ENCODE data around the gene ARHGAP27. TPM values are rescaled to one million over a fixed set of nuclear protein-coding genes. Genes with fewer than 3 reads are reported as not detected.

The ARHGAP27 gene
- polyA plus RNA-seq, 3 donors = 47.2 to 315 (median 55.0) TPM

DNA sequence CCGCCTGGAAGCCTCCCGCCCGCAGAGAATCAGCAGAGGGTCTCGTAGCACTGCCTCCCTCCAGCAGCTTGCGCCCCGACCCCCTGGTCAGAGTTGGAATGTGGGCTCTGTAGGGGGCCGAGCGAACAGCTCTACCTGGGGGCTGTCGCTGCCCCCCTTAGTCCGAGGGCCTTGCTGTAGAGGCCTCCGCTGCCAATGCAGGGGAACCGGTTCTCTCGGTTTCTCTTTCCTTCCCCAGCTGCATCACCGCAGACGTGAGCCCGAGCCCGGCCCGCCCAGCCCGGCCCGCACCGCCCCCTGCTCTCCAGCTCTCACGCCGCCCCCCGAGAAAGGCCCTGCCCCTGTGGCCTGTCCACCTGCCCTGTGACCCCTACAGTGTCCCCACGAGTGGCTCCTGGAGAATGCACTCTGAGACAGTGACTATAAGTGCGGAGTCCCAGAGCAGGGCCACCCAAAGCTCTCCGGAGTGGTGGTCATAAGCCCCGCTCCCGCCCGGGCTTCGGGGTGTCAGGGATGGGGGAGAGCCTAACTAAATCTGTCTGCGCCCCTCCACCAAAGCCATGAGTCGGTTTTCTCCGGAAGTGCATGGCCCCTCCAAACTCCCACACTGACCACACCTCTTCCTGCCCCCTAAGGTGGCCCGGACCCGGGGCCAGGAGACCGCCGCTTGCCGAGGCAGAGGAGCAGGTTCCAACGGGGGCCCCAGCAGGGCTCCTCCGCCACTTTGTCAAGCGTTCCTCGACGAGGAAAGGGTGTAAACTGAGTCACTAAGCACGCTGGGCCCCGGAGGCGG lies 1.7 kb downstream of the ARHGAP27 start:
- Mint-ChIP-seq H3K4me3 (peak overlapping the region; percentile 87 to 93), H3K27ac (peak overlapping the region; percentile 74 to 92 (median 83)), H3K36me3 (peaks cover 33 to 48% of the 10 kb centered on the region in 2 donors), H3K4me1 (peaks cover 63% of the 10 kb centered on the region), H3K27me3 (ENCODE audit: low read depth in 3 of 3) (peaks cover 0 to 1% (median 0%) of the 10 kb centered on the region in 3 donors), H3K9me3 (no peaks in the 10 kb centered on the region)
- H3K79me2 ChIP-seq (ENCODE audit: insufficient read depth, low read length) = peaks cover 39% of the 10 kb centered on the region
- peaks cover 68% of the 10 kb centered on the region for H4K20me1 ChIP-seq (ENCODE audit: insufficient read depth, low read length)
- peak overlapping the region; percentile 73 for H3K9ac ChIP-seq (ENCODE audit: insufficient read depth, low read length, poor library complexity, severe bottlenecking)
- H3K4me1 ChIP-seq (ENCODE audit: control insufficient read depth in 1 of 2, insufficient read depth in 2 of 2, low read length in 2 of 2) = peaks cover 66 to 73% of the 10 kb centered on the region in 2 donors
- peak overlapping the region; percentile 86 to 97 (median 87) for H3K4me3 ChIP-seq (replicated peaks in 1 of 3; ENCODE audit: low read depth in 2 of 3, low read length in 3 of 3)
- TF ChIP-seq, protein P1, sequence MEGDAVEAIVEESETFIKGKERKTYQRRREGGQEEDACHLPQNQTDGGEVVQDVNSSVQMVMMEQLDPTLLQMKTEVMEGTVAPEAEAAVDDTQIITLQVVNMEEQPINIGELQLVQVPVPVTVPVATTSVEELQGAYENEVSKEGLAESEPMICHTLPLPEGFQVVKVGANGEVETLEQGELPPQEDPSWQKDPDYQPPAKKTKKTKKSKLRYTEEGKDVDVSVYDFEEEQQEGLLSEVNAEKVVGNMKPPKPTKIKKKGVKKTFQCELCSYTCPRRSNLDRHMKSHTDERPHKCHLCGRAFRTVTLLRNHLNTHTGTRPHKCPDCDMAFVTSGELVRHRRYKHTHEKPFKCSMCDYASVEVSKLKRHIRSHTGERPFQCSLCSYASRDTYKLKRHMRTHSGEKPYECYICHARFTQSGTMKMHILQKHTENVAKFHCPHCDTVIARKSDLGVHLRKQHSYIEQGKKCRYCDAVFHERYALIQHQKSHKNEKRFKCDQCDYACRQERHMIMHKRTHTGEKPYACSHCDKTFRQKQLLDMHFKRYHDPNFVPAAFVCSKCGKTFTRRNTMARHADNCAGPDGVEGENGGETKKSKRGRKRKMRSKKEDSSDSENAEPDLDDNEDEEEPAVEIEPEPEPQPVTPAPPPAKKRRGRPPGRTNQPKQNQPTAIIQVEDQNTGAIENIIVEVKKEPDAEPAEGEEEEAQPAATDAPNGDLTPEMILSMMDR (IDR thresholded peaks at IDR 0.05) = no peak
- H3K4me2 ChIP-seq (replicated peaks; ENCODE audit: extremely low read depth, low read length, poor library complexity, severe bottlenecking) = peak overlapping the region; percentile 98
- 11% methylated on average over 27 of the region's 47 CpGs for WGBS (ENCODE audit: insufficient coverage)
- no peaks in the 10 kb centered on the region for H3K9me3 ChIP-seq (replicated peaks in 1 of 2; ENCODE audit: control insufficient read depth in 1 of 2, insufficient read depth in 1 of 2, low read length in 2 of 2)
- H2AFZ ChIP-seq (ENCODE audit: insufficient read depth, low read depth, low read length, poor library complexity, severe bottlenecking) = peak overlapping the region; percentile 68
- peak in 2 of 3 donors; percentile 40 to 47 for DNase-seq
- H3K27me3 ChIP-seq (ENCODE audit: control insufficient read depth in 2 of 2, insufficient read depth in 2 of 2, low read length in 2 of 2) = no peaks in the 10 kb centered on the region
- peaks cover 15 to 21% of the 10 kb centered on the region in 2 donors for H3K36me3 ChIP-seq (replicated peaks in 1 of 2; ENCODE audit: control insufficient read depth in 1 of 2, insufficient read depth in 2 of 2, low read length in 2 of 2)
- peak overlapping the region; percentile 53 to 79 for H3K27ac ChIP-seq (ENCODE audit: low read depth in 1 of 2, low read length in 2 of 2)
- intact Hi-C loops (cut with micrococcal nuclease) = no loop called here

DNA sequence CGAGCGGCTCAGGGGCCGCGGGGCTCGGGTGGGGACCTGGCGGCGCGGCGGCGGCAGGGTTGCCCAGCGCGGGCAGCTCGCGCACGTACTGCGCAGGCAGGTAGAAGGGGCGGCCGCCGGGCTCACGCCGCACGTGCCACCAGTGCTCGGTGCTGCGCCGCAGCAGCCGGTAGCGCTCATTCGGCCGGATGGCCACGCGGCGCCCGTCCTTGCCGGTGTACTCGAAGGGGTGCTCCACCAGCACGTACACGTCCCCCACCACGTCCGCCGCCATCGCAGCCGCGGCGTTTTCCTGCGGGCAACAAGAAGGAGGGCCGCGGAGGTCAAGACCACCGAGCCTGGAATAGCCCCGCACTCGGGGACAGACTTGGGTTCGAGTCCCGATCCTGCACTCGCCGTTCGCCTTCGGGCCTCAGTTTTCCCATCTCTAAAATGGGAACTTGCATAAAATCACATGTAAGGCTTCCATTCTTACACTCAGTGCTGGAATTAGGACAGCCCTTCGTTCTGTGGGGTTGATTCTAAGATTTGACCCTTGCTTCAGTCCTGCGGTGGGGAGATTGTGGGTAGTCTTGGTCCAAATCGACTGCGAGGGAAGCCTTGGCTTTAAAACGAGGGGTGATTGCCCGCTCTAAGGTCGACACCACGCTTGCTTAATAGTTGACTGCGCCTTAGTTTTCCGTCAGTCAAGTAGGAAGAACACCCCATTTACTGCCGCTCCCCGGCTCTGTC lies 2.5 kb downstream of the ARHGAP27 start:
- H3K27ac Mint-ChIP-seq = peak overlapping the region in 6 of 7 donors; percentile 54 to 92 (median 82)
- Histone ChIP-seq H3K9me3 (replicated peaks in 1 of 2; ENCODE audit: control insufficient read depth in 1 of 2, insufficient read depth in 1 of 2, low read length in 2 of 2) (no peaks in the 10 kb centered on the region), H3K4me1 (ENCODE audit: control insufficient read depth in 1 of 2, insufficient read depth in 2 of 2, low read length in 2 of 2) (peaks cover 73 to 81% of the 10 kb centered on the region in 2 donors), H3K27ac (ENCODE audit: low read depth in 1 of 2, low read length in 2 of 2) (peak overlapping the region; percentile 34 to 79), H3K79me2 (ENCODE audit: insufficient read depth, low read length) (peaks cover 46% of the 10 kb centered on the region), H3K36me3 (replicated peaks in 1 of 2; ENCODE audit: control insufficient read depth in 1 of 2, insufficient read depth in 2 of 2, low read length in 2 of 2) (peaks cover 7 to 13% of the 10 kb centered on the region in 2 donors), H3K4me3 (replicated peaks in 1 of 3; ENCODE audit: low read depth in 2 of 3, low read length in 3 of 3) (peak overlapping the region in 2 of 3 experiments; percentile 86 to 97), H2AFZ (ENCODE audit: insufficient read depth, low read depth, low read length, poor library complexity, severe bottlenecking) (no peak overlapping the region), H3K4me2 (replicated peaks; ENCODE audit: extremely low read depth, low read length, poor library complexity, severe bottlenecking) (peak overlapping the region; percentile 98), H4K20me1 (ENCODE audit: insufficient read depth, low read length) (peaks cover 68% of the 10 kb centered on the region), H3K27me3 (ENCODE audit: control insufficient read depth in 2 of 2, insufficient read depth in 2 of 2, low read length in 2 of 2) (no peaks in the 10 kb centered on the region), H3K9ac (ENCODE audit: insufficient read depth, low read length, poor library complexity, severe bottlenecking) (no peak overlapping the region)
- peaks cover 0 to 1% (median 0%) of the 10 kb centered on the region in 3 donors for H3K27me3 Mint-ChIP-seq (ENCODE audit: low read depth in 3 of 3)
- peak overlapping the region; percentile 87 to 93 for H3K4me3 Mint-ChIP-seq
- H3K9me3 Mint-ChIP-seq = no peaks in the 10 kb centered on the region
- intact Hi-C loops (cut with micrococcal nuclease) = no loop called here
- TF ChIP-seq, protein P1 (IDR thresholded peaks at IDR 0.05) = no peak
- 91% methylated on average over 59 of the region's 68 CpGs for WGBS (ENCODE audit: insufficient coverage)
- no peak for DNase-seq
- H3K36me3 Mint-ChIP-seq = peaks cover 26 to 41% of the 10 kb centered on the region in 2 donors
- H3K4me1 Mint-ChIP-seq = peaks cover 67% of the 10 kb centered on the region
